ENCODE data around the gene SWT1. TPM values are rescaled to one million over a fixed set of nuclear protein-coding genes. Genes with fewer than 3 reads are reported as not detected.

SWT1 gene
- total and polyA plus RNA-seq, 2 of the 13 experiments (the other 11 are each of a cell fraction or from before 2014, with no cell fraction given): 1.7 to 2.5 TPM

DNA sequence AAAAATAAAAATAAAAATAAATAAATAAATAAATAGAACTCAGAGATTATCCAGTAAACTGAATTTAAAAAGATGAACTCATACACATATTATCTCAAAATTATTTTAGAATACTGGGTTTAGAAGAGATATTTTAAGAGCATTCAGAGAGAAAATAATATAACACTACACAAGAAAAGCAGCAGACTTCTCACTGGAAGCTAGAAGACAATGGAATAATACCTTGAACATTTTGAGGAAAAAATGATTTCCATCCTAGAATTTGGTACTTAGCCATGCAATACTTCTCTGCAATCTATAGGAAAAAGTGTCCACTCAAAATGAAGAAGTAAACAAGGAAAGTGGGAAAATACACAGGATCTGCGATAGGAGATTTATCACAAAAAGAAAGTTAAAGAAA, 24.4 kb upstream of the SWT1 start:
- Histone ChIP-seq H3K4me3 (replicated peaks in 1 of 3; ENCODE audit: insufficient read depth in 1 of 3, low read depth in 2 of 3, low read length in 3 of 3) (no peak overlapping the region), H3K4me1 (ENCODE audit: insufficient read depth, low read length) (no peaks in the 10 kb centered on the region), H3K4me2 (ENCODE audit: low read depth, low read length) (no peak overlapping the region), H3K79me2 (ENCODE audit: insufficient read depth, low read length) (no peaks in the 10 kb centered on the region), H3K9me3 (ENCODE audit: low read length) (no peaks in the 10 kb centered on the region), H3K27ac (ENCODE audit: extremely low read length, insufficient read depth, low read length) (no peak overlapping the region), H2AFZ (ENCODE audit: low read length) (no peak overlapping the region), H3K36me3 (replicated peaks in 1 of 2; ENCODE audit: control insufficient read depth in 1 of 2, insufficient read depth in 2 of 2, low read length in 2 of 2) (peaks cover 2 to 11% of the 10 kb centered on the region in 2 experiments; a peak in 3 of 5 replicates), H4K20me1 (ENCODE audit: insufficient read depth, low read length) (no peaks in the 10 kb centered on the region), H3K27me3 (ENCODE audit: control insufficient read depth in 1 of 2, insufficient read depth in 2 of 2, low read length in 2 of 2) (no peaks in the 10 kb centered on the region), H3K9ac (ENCODE audit: insufficient read depth, low read depth, low read length) (no peak overlapping the region)
- FAIRE-seq (no peak), DNase-seq (ENCODE audit: low spot score) (no peak), ATAC-seq (no peak)
- WGBS (ENCODE audit: low lambda C conversion rate): 89% methylated on average over 1 of the region's 1 CpG
- POLR2A ChIA-PET: no interaction called here
- no peak for TF ChIP-seq ARNT2 (CRISPR knock-in tag; IDR thresholded peaks at IDR 0.05; ENCODE audit: low read depth)
- peak; percentile 98 for TF ChIP-seq ZNF317 (CRISPR knock-in tag; IDR thresholded peaks at IDR 0.05)
- CTCF ChIA-PET (ENCODE audit: low intra/inter-chr PET ratio, low total read pairs): no interaction called here
- intact Hi-C loops (cut with micrococcal nuclease; ENCODE audit: unreplicated experiment) (no loop called here), in situ Hi-C loops (cut with HindIII; ENCODE audit: extremely low pct_ligation_motif_present, low pct_unique_long_range_greater_than_20kb) (no loop called here)
- no TSS peak for BruUV-seq (replicated peaks)

DNA sequence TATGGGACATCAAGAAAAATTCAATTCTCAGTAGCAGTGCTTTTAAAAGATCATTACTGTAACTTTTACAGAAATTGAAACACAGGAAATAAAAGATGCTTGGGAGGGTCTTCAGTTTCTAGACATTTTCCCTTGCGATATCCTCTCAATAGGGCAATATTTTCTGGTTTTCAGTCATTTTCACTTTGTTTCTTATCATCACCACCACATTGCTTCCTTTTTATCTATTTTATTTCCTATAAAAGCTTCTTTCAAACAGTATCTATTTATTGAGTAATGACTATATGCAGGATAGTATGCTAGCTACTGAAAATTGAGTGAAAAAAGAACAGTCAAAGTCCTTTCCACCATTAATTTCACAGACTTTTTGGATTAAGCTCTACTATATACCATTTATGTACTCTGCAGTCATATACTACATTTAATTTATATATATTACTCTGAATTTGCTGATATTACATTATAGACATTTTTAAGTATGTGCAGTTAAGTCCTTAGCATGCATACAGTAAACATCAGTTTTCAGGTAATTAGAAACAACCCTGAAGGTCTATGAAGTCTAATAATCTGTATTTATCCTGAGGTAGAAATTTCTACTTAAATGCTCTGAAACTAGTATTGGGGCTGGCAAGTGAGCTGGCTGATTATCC, 18.9 kb upstream of the SWT1 start:
- no peaks in the 10 kb centered on the region for H3K27me3 ChIP-seq (ENCODE audit: control insufficient read depth in 1 of 2, insufficient read depth in 2 of 2, low read length in 2 of 2)
- ChIA-PET POLR2A (no interaction called here), CTCF (ENCODE audit: low intra/inter-chr PET ratio, low total read pairs) (no interaction called here)
- no peak for DNase-seq (ENCODE audit: low spot score)
- H3K4me1 ChIP-seq (ENCODE audit: insufficient read depth, low read length): no peaks in the 10 kb centered on the region
- no peak for FAIRE-seq
- H3K9ac ChIP-seq (ENCODE audit: insufficient read depth, low read depth, low read length): no peak overlapping the region
- H3K9me3 ChIP-seq (ENCODE audit: low read length): no peaks in the 10 kb centered on the region
- in situ Hi-C loops (cut with HindIII; ENCODE audit: extremely low pct_ligation_motif_present, low pct_unique_long_range_greater_than_20kb): no loop called here
- H3K79me2 ChIP-seq (ENCODE audit: insufficient read depth, low read length): no peaks in the 10 kb centered on the region
- no peak overlapping the region for H3K4me3 ChIP-seq (replicated peaks in 1 of 3; ENCODE audit: insufficient read depth in 1 of 3, low read depth in 2 of 3, low read length in 3 of 3)
- H3K36me3 ChIP-seq (replicated peaks in 1 of 2; ENCODE audit: control insufficient read depth in 1 of 2, insufficient read depth in 2 of 2, low read length in 2 of 2): peaks cover 2 to 25% of the 10 kb centered on the region in 2 experiments; a peak in 3 of 5 replicates
- no peak overlapping the region for H3K4me2 ChIP-seq (ENCODE audit: low read depth, low read length)
- TF ChIP-seq ZNF337 (CRISPR knock-in tag; IDR thresholded peaks at IDR 0.05; ENCODE audit: borderline replicate concordance, low read depth) (no peak), MLLT10 (CRISPR knock-in tag; IDR thresholded peaks at IDR 0.05) (no peak), ADNP (CRISPR knock-in tag; IDR thresholded peaks at IDR 0.05) (no peak), MAFK (conservative IDR thresholded peaks at IDR 0.05 in 1 of 2, IDR thresholded peaks at IDR 0.05 in 1 of 2; ENCODE audit: low read length in 2 of 2) (peak in 1 of 2 experiments; percentile 12; a peak in 1 of 4 replicates)
- TF ChIP-seq, protein P1, sequence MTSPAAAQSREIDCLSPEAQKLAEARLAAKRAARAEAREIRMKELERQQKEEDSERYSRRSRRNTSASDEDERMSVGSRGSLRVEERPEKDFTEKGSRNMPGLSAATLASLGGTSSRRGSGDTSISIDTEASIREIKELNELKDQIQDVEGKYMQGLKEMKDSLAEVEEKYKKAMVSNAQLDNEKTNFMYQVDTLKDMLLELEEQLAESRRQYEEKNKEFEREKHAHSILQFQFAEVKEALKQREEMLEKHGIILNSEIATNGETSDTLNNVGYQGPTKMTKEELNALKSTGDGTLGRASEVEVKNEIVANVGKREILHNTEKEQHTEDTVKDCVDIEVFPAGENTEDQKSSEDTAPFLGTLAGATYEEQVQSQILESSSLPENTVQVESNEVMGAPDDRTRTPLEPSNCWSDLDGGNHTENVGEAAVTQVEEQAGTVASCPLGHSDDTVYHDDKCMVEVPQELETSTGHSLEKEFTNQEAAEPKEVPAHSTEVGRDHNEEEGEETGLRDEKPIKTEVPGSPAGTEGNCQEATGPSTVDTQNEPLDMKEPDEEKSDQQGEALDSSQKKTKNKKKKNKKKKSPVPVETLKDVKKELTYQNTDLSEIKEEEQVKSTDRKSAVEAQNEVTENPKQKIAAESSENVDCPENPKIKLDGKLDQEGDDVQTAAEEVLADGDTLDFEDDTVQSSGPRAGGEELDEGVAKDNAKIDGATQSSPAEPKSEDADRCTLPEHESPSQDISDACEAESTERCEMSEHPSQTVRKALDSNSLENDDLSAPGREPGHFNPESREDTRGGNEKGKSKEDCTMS (CRISPR knock-in tag; conservative IDR thresholded peaks at IDR 0.05): no peak
- intact Hi-C loops (cut with micrococcal nuclease; ENCODE audit: unreplicated experiment): no loop called here
- 98% methylated on average over 1 of the region's 1 CpG for WGBS (ENCODE audit: low lambda C conversion rate)
- no TSS peak for BruUV-seq (replicated peaks)
- H4K20me1 ChIP-seq (ENCODE audit: insufficient read depth, low read length): no peaks in the 10 kb centered on the region
- ATAC-seq: no peak
- H3K27ac ChIP-seq (ENCODE audit: extremely low read length, insufficient read depth, low read length): no peak overlapping the region
- H2AFZ ChIP-seq (ENCODE audit: low read length): no peak overlapping the region

Data from HepG2 (cell line).